ENCODE results near the gene OR2G6.
"Not testable (repeated sequence)": the region's sequence is repeated elsewhere in the genome, so short reads cannot be mapped to it uniquely, and the experiment has no call there.

OR2G6 gene

DNA sequence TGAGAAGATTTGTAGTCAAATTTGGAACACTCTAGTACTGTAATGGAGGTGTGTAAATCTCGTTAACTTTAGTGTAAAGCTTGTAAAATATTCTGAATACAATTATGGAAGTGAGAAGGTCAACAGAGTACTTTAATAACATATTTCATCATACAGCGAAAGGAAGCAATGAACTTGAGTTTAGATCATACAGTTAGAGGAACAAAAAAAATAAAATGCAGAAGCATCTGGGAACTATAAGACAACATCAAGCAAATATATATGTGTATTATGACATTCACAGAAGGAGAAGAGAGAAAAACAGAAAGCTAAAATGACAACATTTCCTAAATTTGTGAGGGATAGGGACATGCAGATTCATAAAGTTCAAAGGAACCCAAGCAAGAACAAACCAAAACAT, 61.2 kb downstream of the OR2G6 start:
- in situ Hi-C loops (cut with HindIII; ENCODE audit: low pct_unique_long_range_greater_than_20kb, low sequenced_read_pairs), result not testable (repeated sequence)

DNA sequence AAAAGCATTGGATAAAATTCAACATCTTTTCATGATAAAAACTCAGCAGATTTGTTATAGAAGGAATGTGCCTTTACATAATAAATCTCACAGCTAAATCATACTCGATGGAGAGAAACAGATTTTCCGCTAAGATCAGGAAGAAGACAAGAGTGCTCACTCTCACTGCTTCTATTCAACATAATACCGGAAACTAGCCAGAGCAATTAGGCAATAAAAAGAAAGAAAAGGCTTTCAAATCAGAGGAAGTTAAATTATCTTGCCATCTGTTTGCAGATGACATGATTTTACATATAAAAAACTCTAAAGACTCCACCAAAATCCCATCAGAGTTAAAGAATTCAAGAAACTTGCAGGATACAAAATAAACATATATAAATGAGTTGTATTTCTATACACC, 62.9 kb downstream of the OR2G6 start:
- DNase-seq (ENCODE audit: low read depth in 1 of 2, low spot score in 1 of 2); in situ Hi-C loops (cut with HindIII; ENCODE audit: low pct_unique_long_range_greater_than_20kb, low sequenced_read_pairs): not testable (repeated sequence)

More for the DNA sequence above, 61.2 kb downstream of the OR2G6 start:
- not testable (repeated sequence) for DNase-seq (ENCODE audit: low read depth in 1 of 2, low spot score in 1 of 2)

DNA sequence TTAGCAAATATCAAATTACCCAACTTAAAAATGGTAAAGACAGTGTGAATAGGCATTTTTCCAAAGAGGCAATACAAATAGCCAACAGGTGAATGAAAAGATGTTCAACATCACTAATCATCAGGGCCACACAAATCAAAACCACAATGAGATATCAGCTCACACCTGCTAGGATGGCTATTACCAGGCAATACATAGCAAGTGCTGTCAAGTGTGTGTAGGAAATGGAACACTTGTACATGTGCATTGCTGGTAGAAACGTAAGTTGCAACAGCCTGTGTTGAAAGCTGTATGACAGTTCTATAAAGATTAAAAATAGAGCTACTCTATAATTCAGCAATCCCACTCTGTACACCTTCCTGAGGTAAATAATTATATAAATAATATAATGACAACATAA, 64.2 kb downstream of the OR2G6 start:
- in situ Hi-C loops (cut with HindIII; ENCODE audit: low pct_unique_long_range_greater_than_20kb, low sequenced_read_pairs), result not testable (repeated sequence)

DNA sequence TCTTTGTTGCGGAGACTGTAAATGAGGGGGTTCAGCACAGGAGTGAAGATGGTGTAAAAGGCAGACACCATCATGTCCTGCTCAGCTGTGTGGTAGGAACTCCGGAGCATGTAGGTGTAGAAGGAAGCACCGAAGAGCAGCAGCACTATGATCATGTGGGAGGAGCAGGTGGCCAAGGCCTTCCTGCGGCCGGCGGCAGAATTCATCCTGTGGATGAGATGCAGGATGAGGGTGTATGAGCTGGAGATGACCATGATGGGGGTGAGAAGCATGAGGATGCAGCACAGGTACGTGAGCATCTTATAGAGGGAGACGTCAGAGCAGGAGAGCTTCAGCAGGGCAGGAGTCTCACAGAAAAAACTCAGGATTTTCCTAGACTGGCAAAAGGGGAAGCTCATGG, 66.0 kb downstream of the OR2G6 start:
- DNase-seq (ENCODE audit: low read depth in 1 of 2, low spot score in 1 of 2); in situ Hi-C loops (cut with HindIII; ENCODE audit: low pct_unique_long_range_greater_than_20kb, low sequenced_read_pairs): not testable (repeated sequence)

More for the DNA sequence above, 64.2 kb downstream of the OR2G6 start:
- not testable (repeated sequence) for DNase-seq (ENCODE audit: low read depth in 1 of 2, low spot score in 1 of 2)

DNA sequence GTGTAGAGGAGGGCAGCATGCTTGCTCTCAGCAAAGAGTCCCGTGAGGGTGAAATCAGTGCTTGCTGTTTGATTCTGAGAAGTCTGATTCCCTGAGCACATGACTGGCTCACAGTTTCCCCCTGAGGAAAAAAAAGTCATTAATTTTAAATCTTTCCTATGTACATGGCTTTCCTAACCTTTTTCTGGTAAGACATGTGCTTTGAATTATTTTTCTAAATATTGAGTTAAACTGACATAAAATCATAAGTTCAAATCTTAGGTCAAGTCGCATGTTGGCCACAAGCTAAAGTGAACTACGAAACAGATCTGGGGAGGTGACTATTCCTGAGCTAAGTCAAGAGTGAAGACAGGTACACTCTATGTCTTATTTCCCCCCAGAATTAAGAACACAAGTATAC, 66.8 kb downstream of the OR2G6 start, which contains the start of gene OR2T34:
OR2T34 (minus strand) TSS at position 101 of the 400 bp plus-strand sequence; CDS start at position 101, 0 bp downstream.
- DNase-seq (ENCODE audit: low read depth in 1 of 2, low spot score in 1 of 2); in situ Hi-C loops (cut with HindIII; ENCODE audit: low pct_unique_long_range_greater_than_20kb, low sequenced_read_pairs): not testable (repeated sequence)

DNA sequence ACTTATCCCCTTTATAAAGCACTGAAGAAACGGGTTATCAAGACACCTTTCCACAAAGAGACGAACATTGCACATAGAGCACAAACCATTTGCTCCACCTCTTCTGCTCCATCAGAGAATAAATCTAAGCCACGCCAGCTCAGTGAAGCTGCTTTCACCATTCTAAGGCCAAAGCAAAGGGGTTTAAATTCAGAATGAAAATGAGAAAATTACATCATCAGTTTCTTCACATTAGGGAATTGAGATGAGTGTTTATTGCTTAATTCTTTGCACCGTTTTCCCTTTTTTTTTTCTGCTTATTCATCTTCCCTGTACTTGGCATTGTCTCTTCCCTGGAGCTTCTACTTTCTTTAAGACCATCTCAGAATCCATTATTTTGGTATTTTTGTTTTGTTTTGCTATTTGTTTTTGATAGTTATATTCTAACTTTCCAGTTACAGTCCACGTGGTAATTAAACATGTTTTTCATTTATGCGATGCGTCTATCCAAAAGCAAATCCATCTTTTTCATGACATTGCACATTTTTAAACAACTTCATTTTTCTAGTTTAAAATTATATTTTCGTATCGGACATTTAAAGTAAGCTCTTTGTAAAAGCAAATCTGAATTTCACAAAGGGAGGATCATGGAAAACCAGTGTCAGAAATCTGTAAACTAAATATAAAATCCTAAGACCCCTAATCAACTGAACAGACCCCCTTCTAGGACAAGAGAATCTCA, 68.5 kb downstream of the OR2G6 start:
- TF ChIP-seq JUND (IDR thresholded peaks at IDR 0.05; ENCODE audit: low read depth), result no peak
- in situ Hi-C loops (cut with HindIII; ENCODE audit: low pct_unique_long_range_greater_than_20kb, low sequenced_read_pairs), result no loop called here
- DNase-seq (ENCODE audit: low read depth in 1 of 2, low spot score in 1 of 2), result no peak
